GM12873 (cell line): ENCODE results near the gene RHEX.

ENCODE experiments used
- CTCF ChIP-seq: IDR thresholded peaks from 2 replicates; pipeline ENCODE4 v1.5.1; 2012; ENCODE audit warnings: low read depth, mild to moderate bottlenecking, moderate library complexity, low read length, control low read depth; ENCODE audit not compliant: insufficient read depth; ENCODE audit errors: missing control alignments

RHEX gene

GRCh38 chr1:206114692-206115640 lies 62.0 kb downstream of the RHEX start:
- TF ChIP-seq CTCF = no peak

DNA sequence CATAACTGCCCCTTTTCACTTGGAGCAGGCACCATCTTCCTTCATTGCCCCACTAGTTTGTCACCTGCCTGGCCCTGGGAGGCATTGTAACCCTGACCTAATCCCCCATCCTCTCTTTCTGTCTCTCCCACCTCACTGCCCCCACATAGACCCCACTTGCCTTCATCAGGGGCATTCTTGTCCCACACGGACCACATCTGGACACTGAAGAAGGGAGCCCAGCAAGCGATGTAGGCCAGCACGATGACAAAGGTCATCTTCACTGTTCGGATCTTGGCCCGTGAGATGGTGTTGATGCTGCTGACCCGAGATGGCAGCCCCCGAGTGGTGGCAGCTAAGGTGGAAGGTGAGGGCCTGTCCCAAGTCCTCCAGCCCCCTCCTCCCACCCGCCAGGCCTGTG lies 62.8 kb downstream of the RHEX start:
- TF ChIP-seq CTCF = no peak

GRCh38 chr1:206116191-206116872 lies 63.4 kb downstream of the RHEX start:
- no peak for TF ChIP-seq CTCF

- no peak for TF ChIP-seq CTCF
Observed at GRCh38 chr1:206116873-206117150, 63.8 kb downstream of the RHEX start.

- TF ChIP-seq CTCF = no peak
Observed at GRCh38 chr1:206117151-206117948, 64.4 kb downstream of the RHEX start, which contains the start of gene AVPR1B. Gene AVPR1B (minus strand): TSS chr1:206117388. CDS start chr1:206116890, 498 bp downstream.

DNA sequence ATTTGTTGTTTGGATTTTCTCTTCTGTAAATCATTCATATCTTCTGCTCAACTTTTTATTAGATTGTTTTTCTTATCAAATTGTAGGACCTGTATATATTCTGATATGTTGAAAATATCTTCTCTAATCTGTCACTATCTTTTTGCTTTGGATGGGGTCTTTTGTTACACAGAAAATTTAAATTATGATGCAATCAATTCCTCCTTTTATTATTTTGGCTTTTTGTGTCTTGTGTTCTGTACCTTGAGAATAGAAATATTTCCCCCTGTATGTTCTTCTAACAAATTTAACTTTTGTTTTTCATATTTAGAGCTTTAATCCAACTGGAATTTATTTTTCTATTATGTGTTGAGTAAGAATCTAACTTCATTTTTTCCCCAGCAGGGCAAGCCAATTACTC lies 67.4 kb downstream of the RHEX start:
- no peak for TF ChIP-seq CTCF

- no peak for TF ChIP-seq CTCF
Observed at GRCh38 chr1:206121269-206121668, 68.3 kb downstream of the RHEX start.
